ENCODE results near the gene NKX1-1. TPM values are rescaled to one million over a fixed set of nuclear protein-coding genes. Genes with fewer than 3 reads are reported as not detected.

NKX1-1 gene
- total RNA-seq, 1 donor from 2014 or later: not detected

- Histone ChIP-seq H3K27me3 (ENCODE audit: low read depth) (peaks cover 97% of the 10 kb centered on the region), H3K27ac (replicated peaks) (no peak overlapping the region), H3K9me3 (replicated peaks) (no peaks in the 10 kb centered on the region), H3K36me3 (no peaks in the 10 kb centered on the region), H3K4me1 (no peaks in the 10 kb centered on the region), H3K4me3 (no peak overlapping the region)
- no peak for DNase-seq
- TF ChIP-seq, protein P1, sequence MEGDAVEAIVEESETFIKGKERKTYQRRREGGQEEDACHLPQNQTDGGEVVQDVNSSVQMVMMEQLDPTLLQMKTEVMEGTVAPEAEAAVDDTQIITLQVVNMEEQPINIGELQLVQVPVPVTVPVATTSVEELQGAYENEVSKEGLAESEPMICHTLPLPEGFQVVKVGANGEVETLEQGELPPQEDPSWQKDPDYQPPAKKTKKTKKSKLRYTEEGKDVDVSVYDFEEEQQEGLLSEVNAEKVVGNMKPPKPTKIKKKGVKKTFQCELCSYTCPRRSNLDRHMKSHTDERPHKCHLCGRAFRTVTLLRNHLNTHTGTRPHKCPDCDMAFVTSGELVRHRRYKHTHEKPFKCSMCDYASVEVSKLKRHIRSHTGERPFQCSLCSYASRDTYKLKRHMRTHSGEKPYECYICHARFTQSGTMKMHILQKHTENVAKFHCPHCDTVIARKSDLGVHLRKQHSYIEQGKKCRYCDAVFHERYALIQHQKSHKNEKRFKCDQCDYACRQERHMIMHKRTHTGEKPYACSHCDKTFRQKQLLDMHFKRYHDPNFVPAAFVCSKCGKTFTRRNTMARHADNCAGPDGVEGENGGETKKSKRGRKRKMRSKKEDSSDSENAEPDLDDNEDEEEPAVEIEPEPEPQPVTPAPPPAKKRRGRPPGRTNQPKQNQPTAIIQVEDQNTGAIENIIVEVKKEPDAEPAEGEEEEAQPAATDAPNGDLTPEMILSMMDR (IDR thresholded peaks at IDR 0.05; ENCODE audit: borderline replicate concordance): no peak
- intact Hi-C loops (cut with micrococcal nuclease): no loop called here
These were observed 9.4 kb upstream of the NKX1-1 start for GRCh38 chr4:1415681-1415981.

GRCh38 chr4:1414831-1415680 is 8.8 kb upstream of the NKX1-1 start:
- H3K36me3 ChIP-seq: no peaks in the 10 kb centered on the region
- intact Hi-C loops (cut with micrococcal nuclease): no loop called here
- TF ChIP-seq, protein P1 (IDR thresholded peaks at IDR 0.05; ENCODE audit: borderline replicate concordance): no peak
- DNase-seq: no peak
- H3K27me3 ChIP-seq (ENCODE audit: low read depth): peaks cover 97% of the 10 kb centered on the region
- H3K4me1 ChIP-seq: no peaks in the 10 kb centered on the region
- no peaks in the 10 kb centered on the region for H3K9me3 ChIP-seq (replicated peaks)
- no peak overlapping the region for H3K27ac ChIP-seq (replicated peaks)
- H3K4me3 ChIP-seq: no peak overlapping the region

- Histone ChIP-seq H3K4me1 (no peaks in the 10 kb centered on the region), H3K4me3 (no peak overlapping the region), H3K9me3 (replicated peaks) (no peaks in the 10 kb centered on the region), H3K27me3 (ENCODE audit: low read depth) (peaks cover 97% of the 10 kb centered on the region), H3K27ac (replicated peaks) (no peak overlapping the region), H3K36me3 (no peaks in the 10 kb centered on the region)
- TF ChIP-seq, protein P1 (IDR thresholded peaks at IDR 0.05; ENCODE audit: borderline replicate concordance): no peak
- intact Hi-C loops (cut with micrococcal nuclease): no loop called here
- no peak for DNase-seq
These were observed 7.6 kb upstream of the NKX1-1 start for GRCh38 chr4:1413687-1414479.

DNA sequence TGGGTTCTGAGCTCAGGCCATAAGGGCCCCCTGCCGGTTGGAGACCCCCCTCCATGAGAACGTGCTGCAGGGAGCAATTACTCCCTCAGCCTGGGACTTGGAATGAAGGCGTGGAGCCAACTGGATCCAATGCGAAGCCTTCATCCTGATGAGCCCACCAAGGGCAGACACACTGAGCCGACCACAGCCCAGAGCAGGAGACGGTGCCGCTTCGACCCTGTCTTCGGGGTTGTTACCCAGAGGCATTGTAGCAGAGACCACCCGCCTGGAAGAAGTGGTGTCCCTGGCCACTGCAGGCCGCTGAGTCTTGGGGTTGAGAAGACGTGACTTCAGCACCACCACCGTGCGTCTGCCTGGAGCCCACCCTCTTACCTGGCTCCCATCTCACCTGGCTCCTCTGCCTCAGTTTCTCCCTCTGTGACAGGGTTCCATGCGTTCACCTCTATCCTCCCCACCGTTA is 7.0 kb upstream of the NKX1-1 start:
- TF ChIP-seq, protein P1 (IDR thresholded peaks at IDR 0.05; ENCODE audit: borderline replicate concordance): no peak
- no peak for DNase-seq
- Histone ChIP-seq H3K4me3 (no peak overlapping the region), H3K4me1 (no peaks in the 10 kb centered on the region), H3K27ac (replicated peaks) (no peak overlapping the region), H3K36me3 (no peaks in the 10 kb centered on the region), H3K27me3 (ENCODE audit: low read depth) (peaks cover 97% of the 10 kb centered on the region), H3K9me3 (replicated peaks) (no peaks in the 10 kb centered on the region)
- intact Hi-C loops (cut with micrococcal nuclease): no loop called here

- H3K36me3 ChIP-seq: no peaks in the 10 kb centered on the region
- no peaks in the 10 kb centered on the region for H3K9me3 ChIP-seq (replicated peaks)
- H3K4me3 ChIP-seq: no peak overlapping the region
- DNase-seq: no peak
- H3K4me1 ChIP-seq: peaks cover 3% of the 10 kb centered on the region
- H3K27me3 ChIP-seq (ENCODE audit: low read depth): peaks cover 97% of the 10 kb centered on the region
- TF ChIP-seq, protein P1 (IDR thresholded peaks at IDR 0.05; ENCODE audit: borderline replicate concordance): no peak
- no peak overlapping the region for H3K27ac ChIP-seq (replicated peaks)
- intact Hi-C loops (cut with micrococcal nuclease): no loop called here
These were observed 6.3 kb upstream of the NKX1-1 start for GRCh38 chr4:1412376-1413203.
